SK-N-MC (cell line): Measurements from ENCODE around the gene SYNJ2.

Experiments used
- DNase-seq: peaks from one replicate; pipeline ENCODE4 v3.0.0-alpha.2; 2011; ENCODE audit warnings: low read depth, low spot score
- H3K27ac ChIP-seq: fragments of 200-600 bp; sonication (generic); 2 replicates; pipeline ENCODE4 v1.5.1; 2016; ENCODE audit warnings: mixed run types
- H3K36me3 ChIP-seq: fragments of 200-600 bp; sonication (generic); 2 replicates; pipeline ENCODE4 v1.6.1; 2017; ENCODE audit warnings: antibody characterized with exemption, low read length, mixed read lengths; ENCODE audit not compliant: insufficient read depth
- H3K4me3 ChIP-seq: fragments of 200-600 bp; sonication (generic); 2 replicates; pipeline ENCODE4 v1.5.1; 2016
- H3K9ac ChIP-seq: fragments of 200-600 bp; sonication (generic); 2 replicates; pipeline ENCODE4 v1.8.0; 2017; ENCODE audit warnings: mixed run types, mixed read lengths; ENCODE audit not compliant: insufficient read length
- H3K9me3 ChIP-seq: fragments of 200-600 bp; sonication (generic); 2 replicates; pipeline ENCODE4 v1.6.1; 2017; ENCODE audit warnings: low read depth, mild to moderate bottlenecking, antibody characterized with exemption, low read length, moderate library complexity, mixed read lengths
- EZH2 ChIP-seq: fragments of 200-600 bp; sonication (generic); IDR thresholded peaks from one replicate; pipeline ENCODE4 v1.6.1; 2017; ENCODE audit warnings: antibody characterized with exemption
- FOXP2 ChIP-seq: optimal IDR thresholded peaks from 2 replicates; pipeline ENCODE3; 2011; ENCODE audit warnings: mild to moderate bottlenecking, moderate library complexity; ENCODE audit not compliant: insufficient read depth; ENCODE audit errors: extremely low read length, control extremely low read depth
- POLR2AphosphoS5 ChIP-seq: IDR thresholded peaks from 2 replicates; pipeline ENCODE4 v1.6.1; 2012; ENCODE audit warnings: mild to moderate bottlenecking, low read depth, low read length, borderline replicate concordance

Gene SYNJ2

GRCh38 chr6:157999168-158000051 lies 17.7 kb downstream of the SYNJ2 start:
- no peak for DNase-seq
- TF ChIP-seq FOXP2 (no peak), EZH2 (no peak), POLR2AphosphoS5 (no peak)
- Histone ChIP-seq H3K4me3 (no peak overlapping the region), H3K9ac (no peak overlapping the region), H3K9me3 (no peaks in the 10 kb centered on the region), H3K36me3 (no peaks in the 10 kb centered on the region), H3K27ac (no peak overlapping the region)

GRCh38 chr6:158000530-158001307 lies 19.1 kb downstream of the SYNJ2 start:
- TF ChIP-seq POLR2AphosphoS5 (no peak), EZH2 (no peak), FOXP2 (no peak)
- no peak for DNase-seq
- H3K27ac ChIP-seq: no peak overlapping the region
- no peak overlapping the region for H3K4me3 ChIP-seq
- no peaks in the 10 kb centered on the region for H3K9me3 ChIP-seq
- H3K9ac ChIP-seq: no peak overlapping the region
- H3K36me3 ChIP-seq: no peaks in the 10 kb centered on the region

GRCh38 chr6:158002249-158002950 lies 20.7 kb downstream of the SYNJ2 start:
- Histone ChIP-seq H3K27ac (no peak overlapping the region), H3K9ac (no peak overlapping the region)
- DNase-seq: no peak

GRCh38 chr6:158002951-158003853 lies 21.5 kb downstream of the SYNJ2 start:
- Histone ChIP-seq H3K4me3 (no peak overlapping the region), H3K36me3 (no peaks in the 10 kb centered on the region), H3K9me3 (no peaks in the 10 kb centered on the region), H3K9ac (no peak overlapping the region), H3K27ac (no peak overlapping the region)
- TF ChIP-seq EZH2 (no peak), FOXP2 (no peak)
- no peak for DNase-seq

More at GRCh38 chr6:158002249-158002950, 20.7 kb downstream of the SYNJ2 start:
- TF ChIP-seq FOXP2: no peak
- no peak for TF ChIP-seq EZH2
- TF ChIP-seq POLR2AphosphoS5: no peak
- Histone ChIP-seq H3K9me3 (no peaks in the 10 kb centered on the region), H3K36me3 (no peaks in the 10 kb centered on the region), H3K4me3 (no peak overlapping the region)

- H3K9ac ChIP-seq: no peak overlapping the region
- H3K9me3 ChIP-seq: no peaks in the 10 kb centered on the region
- H3K4me3 ChIP-seq: no peak overlapping the region
- H3K27ac ChIP-seq: no peak overlapping the region
- no peak for DNase-seq
- TF ChIP-seq FOXP2: no peak
- TF ChIP-seq POLR2AphosphoS5: no peak
- no peak for TF ChIP-seq EZH2
- H3K36me3 ChIP-seq: no peaks in the 10 kb centered on the region
Measured at GRCh38 chr6:158003910-158004700, 22.4 kb downstream of the SYNJ2 start.

- Histone ChIP-seq H3K9me3 (no peaks in the 10 kb centered on the region), H3K9ac (no peak overlapping the region), H3K4me3 (no peak overlapping the region), H3K36me3 (no peaks in the 10 kb centered on the region), H3K27ac (no peak overlapping the region)
- DNase-seq: no peak
- TF ChIP-seq EZH2: no peak
- TF ChIP-seq FOXP2: no peak
Measured at GRCh38 chr6:158004701-158005095, 23.0 kb downstream of the SYNJ2 start.

GRCh38 chr6:158005626-158006180 lies 24.0 kb downstream of the SYNJ2 start:
- TF ChIP-seq POLR2AphosphoS5 (no peak), FOXP2 (no peak), EZH2 (no peak)
- no peak overlapping the region for H3K4me3 ChIP-seq
- no peaks in the 10 kb centered on the region for H3K9me3 ChIP-seq
- no peaks in the 10 kb centered on the region for H3K36me3 ChIP-seq
- H3K9ac ChIP-seq: no peak overlapping the region
- DNase-seq: no peak
- no peak overlapping the region for H3K27ac ChIP-seq
